ENCODE results near the gene FAM210B. TPM values are rescaled to one million over a fixed set of nuclear protein-coding genes. Genes with fewer than 3 reads are reported as not detected.
"Not testable (repeated sequence)": the region's sequence is repeated elsewhere in the genome, so short reads cannot be mapped to it uniquely, and the experiment has no call there.

The FAM210B gene
- polyA plus RNA-seq = 10 to 100 TPM; 21.0 to 42.1 (median 40.7) TPM

- WGBS, 3 donors = 1 to 2% (median 1%) methylated on average over 21 to 63 of the region's 63 CpGs
- H3K27ac ChIP-seq (ENCODE audit: low read depth, low read length) = no peak within 1 kb of the TSS
Measured at GRCh38 chr20:56358600-56359211, at the start of gene FAM210B. Gene FAM210B (plus strand): TSS chr20:56358974. CDS start chr20:56359006, 32 bp downstream.

- 71 to 75% (median 71%) methylated on average over 8 of the region's 8 CpGs for WGBS, 3 donors
- H3K27ac ChIP-seq (ENCODE audit: low read depth, low read length) = no peak overlapping the region
Measured at GRCh38 chr20:56316051-56316450, 42.7 kb upstream of the FAM210B start.

- whole genome bisulfite sequencing, 3 donors = 81 to 90% (median 88%) methylated on average over 3 of the region's 3 CpGs
- no peak overlapping the region for H3K27ac ChIP-seq (ENCODE audit: low read depth, low read length)
Measured at GRCh38 chr20:56316483-56316882, 42.3 kb upstream of the FAM210B start.

GRCh38 chr20:56322681-56323080, 36.1 kb upstream of the FAM210B start:
- 23 to 42% (median 34%) methylated on average over 4 of the region's 4 CpGs for WGBS, 3 donors
- H3K27ac ChIP-seq (ENCODE audit: low read depth, low read length) = no peak overlapping the region

- H3K27ac ChIP-seq (ENCODE audit: low read depth, low read length) = no peak overlapping the region
- WGBS, 3 donors = 18 to 32% (median 25%) methylated on average over 2 of the region's 2 CpGs
Measured at GRCh38 chr20:56323206-56323605, 35.6 kb upstream of the FAM210B start.

- 51 to 65% (median 62%) methylated on average over 6 of the region's 6 CpGs for WGBS, 3 donors
- no peak overlapping the region for H3K27ac ChIP-seq (ENCODE audit: low read depth, low read length)
Measured at GRCh38 chr20:56323656-56324055, 35.1 kb upstream of the FAM210B start.

- H3K27ac ChIP-seq (ENCODE audit: low read depth, low read length) = no peak overlapping the region
Measured at GRCh38 chr20:56324806-56325205, 34.0 kb upstream of the FAM210B start.

GRCh38 chr20:56328861-56329260, 29.9 kb upstream of the FAM210B start:
- WGBS, 3 donors = 37 to 49% (median 40%) methylated on average over 5 of the region's 5 CpGs
- H3K27ac ChIP-seq (ENCODE audit: low read depth, low read length) = no peak overlapping the region

GRCh38 chr20:56336709-56337108, 22.1 kb upstream of the FAM210B start:
- WGBS, 3 donors = 68 to 81% (median 77%) methylated on average over 8 of the region's 8 CpGs
- not testable (repeated sequence) for H3K27ac ChIP-seq (ENCODE audit: low read depth, low read length)

- H3K27ac ChIP-seq (ENCODE audit: low read depth, low read length) = no peak overlapping the region
- WGBS, 3 donors = 83 to 84% (median 83%) methylated on average over 3 of the region's 3 CpGs
Measured at GRCh38 chr20:56342783-56343182, 16.0 kb upstream of the FAM210B start.

- no peak overlapping the region for H3K27ac ChIP-seq (ENCODE audit: low read depth, low read length)
- WGBS, 3 donors = 3% methylated on average over 41 of the region's 41 CpGs
Measured at GRCh38 chr20:56343861-56344381, 14.9 kb upstream of the FAM210B start.

- H3K27ac ChIP-seq (ENCODE audit: low read depth, low read length) = no peak overlapping the region
- 85 to 92% (median 88%) methylated on average over 8 of the region's 8 CpGs for WGBS, 3 donors
Measured at GRCh38 chr20:56345911-56346310, 12.9 kb upstream of the FAM210B start.

- whole genome bisulfite sequencing, 3 donors = 54 to 72% (median 54%) methylated on average over 13 of the region's 13 CpGs
- no peak overlapping the region for H3K27ac ChIP-seq (ENCODE audit: low read depth, low read length)
Measured at GRCh38 chr20:56347628-56348304, 11.0 kb upstream of the FAM210B start.

- no peak overlapping the region for H3K27ac ChIP-seq (ENCODE audit: low read depth, low read length)
Measured at GRCh38 chr20:56348305-56348693, 10.5 kb upstream of the FAM210B start.

GRCh38 chr20:56348746-56349145, 10.0 kb upstream of the FAM210B start:
- whole genome bisulfite sequencing, 3 donors = 7 to 12% (median 7%) methylated on average over 3 of the region's 3 CpGs
- H3K27ac ChIP-seq (ENCODE audit: low read depth, low read length) = no peak overlapping the region

More at GRCh38 chr20:56348305-56348693, 10.5 kb upstream of the FAM210B start:
- WGBS, 3 donors = 6 to 19% (median 16%) methylated on average over 5 of the region's 5 CpGs

- 57 to 81% (median 62%) methylated on average over 2 of the region's 2 CpGs for WGBS, 3 donors
- no peak overlapping the region for H3K27ac ChIP-seq (ENCODE audit: low read depth, low read length)
Measured at GRCh38 chr20:56350842-56351241, 7.9 kb upstream of the FAM210B start.

- 72 to 77% (median 75%) methylated on average over 5 of the region's 5 CpGs for WGBS, 3 donors
- H3K27ac ChIP-seq (ENCODE audit: low read depth, low read length) = no peak overlapping the region
Measured at GRCh38 chr20:56352345-56353055, 6.3 kb upstream of the FAM210B start.

- WGBS, 3 donors = 83 to 85% (median 85%) methylated on average over 4 of the region's 4 CpGs
- no peak overlapping the region for H3K27ac ChIP-seq (ENCODE audit: low read depth, low read length)
Measured at GRCh38 chr20:56353356-56353755, 5.4 kb upstream of the FAM210B start.

GRCh38 chr20:56358070-56358469, 704 bp upstream of the FAM210B start:
- H3K27ac ChIP-seq (ENCODE audit: low read depth, low read length) = no peak overlapping the region
- 65 to 75% (median 71%) methylated on average over 6 of the region's 6 CpGs for WGBS, 3 donors

Measured in adipose tissue (tissue), 3 donors.